Lower leg skin (tissue), 4 donors: ENCODE results near the gene ALDH1B1. TPM values are rescaled to one million over a fixed set of nuclear protein-coding genes. Genes with fewer than 3 reads are reported as not detected.

Source experiments
- DNase-seq, 2 donors: peaks; one replicate each; pipeline ENCODE4 v3.0.0-alpha.2; 2019; ENCODE audit warnings: low spot score in 2 of 2
- H3K4me3 ChIP-seq: fragments of 200-600 bp; sonication (generic); 2 replicates; pipeline ENCODE4 v1.5.1; 2017; ENCODE audit warnings: mild to moderate bottlenecking, low read depth; ENCODE audit not compliant: poor library complexity, severe bottlenecking
- POLR2A ChIP-seq, 2 donors: fragments of 450-650 bp; IDR thresholded peaks; one replicate each; pipeline ENCODE4 v1.6.1; 2016 to 2017; ENCODE audit warnings: antibody characterized with exemption in 2 of 2, mild to moderate bottlenecking in 1 of 2, moderate library complexity in 1 of 2
- WGBS, 2 donors: methylation state at CpG; one replicate each; pipeline ENCODE4 v1.1.5; 2018; 5-methylcytosine and 5-hydroxymethylcytosine counted together
- intact Hi-C: fragments of 100-400 bp; cut with DNase I; formaldehyde crosslinking; loops from one replicate; pipeline ENCODE4 v1.15.0; 2023; ENCODE audit warnings: low total_unique reads
- total RNA-seq, 4 donors: library from RNA; depleted of rRNA; stranded (reverse); fragments of >200 nt; gene quantifications; one replicate each; pipeline ENCODE4 v1.1.0, GENCODE V29; 2016
- TF ChIP-seq, protein P1 (sequence below), 3 donors: fragments of 450-650 bp; IDR thresholded peaks; one replicate each; pipeline ENCODE4 v1.5.1; 2016; ENCODE audit warnings: antibody characterized with exemption in 3 of 3, mild to moderate bottlenecking in 3 of 3, moderate library complexity in 2 of 3

The ALDH1B1 gene
- total RNA-seq, 4 donors from 2014 or later: 2.3 to 6.8 (median 3.6) TPM

DNA sequence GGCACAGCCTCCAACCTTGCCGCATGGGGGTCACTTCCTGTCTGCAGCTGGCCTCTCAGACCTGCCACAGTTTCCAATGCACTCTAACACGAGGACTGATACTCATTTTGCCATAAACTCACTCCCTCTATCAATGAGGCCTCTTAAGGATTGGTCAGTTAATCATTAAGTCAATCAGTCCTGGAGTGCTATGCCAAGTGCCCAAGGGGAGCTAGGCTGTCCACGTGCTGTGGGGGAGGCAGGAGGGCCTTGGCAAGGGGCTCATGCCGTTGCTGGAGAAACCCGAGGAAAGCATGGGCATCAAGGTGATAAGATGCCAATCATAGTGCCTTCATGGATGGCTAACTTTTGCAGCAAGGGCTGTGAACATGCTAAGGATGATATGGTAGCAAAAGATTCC, 1.7 kb upstream of the ALDH1B1 start:
- H3K4me3 ChIP-seq: no peak overlapping the region
- 68 to 89% methylated on average over 5 of the region's 5 CpGs for WGBS, 2 donors
- TF ChIP-seq, protein P1, sequence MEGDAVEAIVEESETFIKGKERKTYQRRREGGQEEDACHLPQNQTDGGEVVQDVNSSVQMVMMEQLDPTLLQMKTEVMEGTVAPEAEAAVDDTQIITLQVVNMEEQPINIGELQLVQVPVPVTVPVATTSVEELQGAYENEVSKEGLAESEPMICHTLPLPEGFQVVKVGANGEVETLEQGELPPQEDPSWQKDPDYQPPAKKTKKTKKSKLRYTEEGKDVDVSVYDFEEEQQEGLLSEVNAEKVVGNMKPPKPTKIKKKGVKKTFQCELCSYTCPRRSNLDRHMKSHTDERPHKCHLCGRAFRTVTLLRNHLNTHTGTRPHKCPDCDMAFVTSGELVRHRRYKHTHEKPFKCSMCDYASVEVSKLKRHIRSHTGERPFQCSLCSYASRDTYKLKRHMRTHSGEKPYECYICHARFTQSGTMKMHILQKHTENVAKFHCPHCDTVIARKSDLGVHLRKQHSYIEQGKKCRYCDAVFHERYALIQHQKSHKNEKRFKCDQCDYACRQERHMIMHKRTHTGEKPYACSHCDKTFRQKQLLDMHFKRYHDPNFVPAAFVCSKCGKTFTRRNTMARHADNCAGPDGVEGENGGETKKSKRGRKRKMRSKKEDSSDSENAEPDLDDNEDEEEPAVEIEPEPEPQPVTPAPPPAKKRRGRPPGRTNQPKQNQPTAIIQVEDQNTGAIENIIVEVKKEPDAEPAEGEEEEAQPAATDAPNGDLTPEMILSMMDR (IDR thresholded peaks at IDR 0.05): no peak
- TF ChIP-seq POLR2A (IDR thresholded peaks at IDR 0.05): no peak
- DNase-seq: no peak
- intact Hi-C loops: no loop called here

DNA sequence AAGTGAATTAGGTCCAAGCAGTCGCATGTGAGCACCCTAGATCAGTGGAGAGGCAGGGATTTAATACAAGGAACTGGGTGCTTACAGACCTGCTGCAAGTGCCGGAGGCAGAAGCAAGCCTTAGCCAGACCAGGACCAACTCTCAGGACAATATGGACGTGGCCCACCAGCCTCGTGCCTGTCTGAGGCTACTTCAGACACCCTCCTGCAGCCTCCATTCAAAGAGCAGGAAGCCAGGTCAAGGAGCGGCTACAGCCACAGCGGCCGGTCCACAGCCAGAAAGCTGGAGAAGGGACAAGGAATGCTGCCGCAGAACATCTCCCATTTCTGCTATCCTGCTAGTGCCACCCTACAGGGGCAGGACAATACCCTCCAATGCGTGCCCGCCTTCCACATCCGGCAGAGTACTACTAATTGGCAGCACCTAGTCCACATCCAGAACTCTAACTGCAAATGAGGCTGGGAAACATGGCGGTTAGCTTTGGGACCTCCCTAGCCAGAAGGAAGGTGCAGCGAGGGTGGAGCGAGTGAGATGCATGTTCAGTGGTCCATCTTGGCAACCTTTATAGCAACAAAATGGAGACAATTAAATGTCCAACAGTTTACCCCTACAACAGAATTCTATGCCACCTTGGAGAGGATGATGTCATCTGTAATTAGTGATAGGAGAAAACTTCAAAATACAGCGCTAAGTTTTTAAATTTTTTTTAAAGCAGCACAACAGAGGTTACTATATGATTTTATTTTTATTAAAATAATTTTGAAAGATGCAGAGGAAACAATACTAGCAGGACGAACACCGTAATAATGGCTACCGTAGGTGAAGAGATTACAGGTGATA, 1.0 kb upstream of the ALDH1B1 start:
- TF ChIP-seq POLR2A (IDR thresholded peaks at IDR 0.05): no peak
- TF ChIP-seq, protein P1 (IDR thresholded peaks at IDR 0.05): no peak
- no peak for DNase-seq
- no peak overlapping the region for H3K4me3 ChIP-seq
- intact Hi-C loops: no loop called here
- WGBS, 2 donors: 90 to 91% methylated on average over 18 of the region's 18 CpGs

DNA sequence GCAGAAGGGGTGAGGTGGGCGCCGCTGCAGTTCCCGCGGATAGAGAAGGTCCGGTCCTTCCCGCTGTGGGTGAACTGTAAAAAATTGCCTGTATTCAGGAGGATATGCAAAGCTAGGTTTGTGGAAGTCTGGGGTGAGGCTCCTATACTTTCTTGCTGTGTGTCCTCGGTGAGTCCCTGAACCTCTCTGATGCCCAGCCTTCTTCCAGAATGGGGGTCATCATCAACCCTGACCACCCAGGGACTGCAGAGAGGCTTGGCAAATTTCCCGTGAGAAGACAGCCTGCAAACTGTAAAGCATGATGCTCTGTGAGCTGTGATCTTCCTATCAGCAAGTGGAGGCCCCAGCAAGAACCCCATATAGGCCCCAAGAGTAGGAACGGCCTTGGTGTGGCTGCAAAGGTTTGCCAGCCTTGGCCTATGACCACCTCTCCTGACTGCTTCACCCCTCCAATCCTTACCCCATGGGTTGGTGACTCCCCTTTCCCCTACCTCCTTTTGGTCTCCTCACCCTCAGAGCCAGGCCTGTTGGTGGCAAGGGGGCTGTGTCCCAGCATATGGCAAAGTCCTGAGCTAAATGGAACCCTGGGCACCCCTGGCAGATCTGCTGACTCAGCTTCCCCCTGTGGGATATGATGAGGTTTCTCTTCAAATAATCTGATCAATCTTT, 760 bp downstream of the ALDH1B1 start:
- intact Hi-C loops: no loop called here
- TF ChIP-seq, protein P1 (IDR thresholded peaks at IDR 0.05): no peak
- TF ChIP-seq POLR2A (IDR thresholded peaks at IDR 0.05): no peak
- 8 to 53% methylated on average over 9 of the region's 9 CpGs for WGBS, 2 donors
- no peak for DNase-seq
- peak overlapping the region; percentile 32 for H3K4me3 ChIP-seq

DNA sequence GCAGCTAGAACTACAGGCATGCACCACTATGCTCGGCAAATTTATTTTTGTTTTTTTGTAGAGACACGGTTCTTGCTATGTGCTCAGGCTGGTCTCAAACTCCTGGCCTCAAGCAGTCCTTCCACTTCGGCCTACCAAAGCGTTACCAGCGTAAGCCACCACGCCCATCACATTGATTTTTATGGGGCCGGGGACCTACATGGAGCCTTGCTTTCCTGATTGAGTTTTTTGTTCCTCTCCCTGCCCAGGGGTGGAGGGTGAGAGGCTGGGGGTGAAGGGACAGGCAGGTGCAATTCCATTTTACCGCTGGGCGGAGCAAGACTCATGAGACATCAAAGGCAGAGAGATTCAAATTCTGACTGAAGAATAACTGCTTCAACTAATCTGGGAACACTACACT, 1.9 kb downstream of the ALDH1B1 start:
- no peak overlapping the region for H3K4me3 ChIP-seq
- 79 to 81% methylated on average over 8 to 9 of the region's 9 CpGs for WGBS, 2 donors
- intact Hi-C loops: no loop called here
- no peak for TF ChIP-seq POLR2A (IDR thresholded peaks at IDR 0.05)
- TF ChIP-seq, protein P1 (IDR thresholded peaks at IDR 0.05): no peak
- DNase-seq: no peak

DNA sequence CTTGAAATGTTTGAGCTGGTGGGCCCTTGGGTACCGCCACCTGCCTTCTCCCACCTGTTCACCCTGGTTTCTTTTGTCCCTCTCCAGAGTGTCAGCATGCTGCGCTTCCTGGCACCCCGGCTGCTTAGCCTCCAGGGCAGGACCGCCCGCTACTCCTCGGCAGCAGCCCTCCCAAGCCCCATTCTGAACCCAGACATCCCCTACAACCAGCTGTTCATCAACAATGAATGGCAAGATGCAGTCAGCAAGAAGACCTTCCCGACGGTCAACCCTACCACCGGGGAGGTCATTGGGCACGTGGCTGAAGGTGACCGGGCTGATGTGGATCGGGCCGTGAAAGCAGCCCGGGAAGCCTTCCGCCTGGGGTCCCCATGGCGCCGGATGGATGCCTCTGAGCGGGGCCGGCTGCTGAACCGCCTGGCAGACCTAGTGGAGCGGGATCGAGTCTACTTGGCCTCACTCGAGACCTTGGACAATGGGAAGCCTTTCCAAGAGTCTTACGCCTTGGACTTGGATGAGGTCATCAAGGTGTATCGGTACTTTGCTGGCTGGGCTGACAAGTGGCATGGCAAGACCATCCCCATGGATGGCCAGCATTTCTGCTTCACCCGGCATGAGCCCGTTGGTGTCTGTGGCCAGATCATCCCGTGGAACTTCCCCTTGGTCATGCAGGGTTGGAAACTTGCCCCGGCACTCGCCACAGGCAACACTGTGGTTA, 3.3 kb downstream of the ALDH1B1 start:
- intact Hi-C loops: no loop called here
- WGBS, 2 donors: 92 to 93% methylated on average over 26 of the region's 30 CpGs
- DNase-seq: no peak
- TF ChIP-seq, protein P1 (IDR thresholded peaks at IDR 0.05): no peak
- no peak overlapping the region for H3K4me3 ChIP-seq
